SH-SY5Y (cell line): ENCODE results near the gene ZBTB33.

Experiments used
- GATA2 ChIP-seq: IDR thresholded peaks from 2 replicates; pipeline ENCODE4 v1.6.1; 2011; ENCODE audit warnings: mild to moderate bottlenecking, low read depth, low read length
- GATA3 ChIP-seq: IDR thresholded peaks from 2 replicates; pipeline ENCODE4 v1.6.1; 2011; ENCODE audit warnings: low read depth, mild to moderate bottlenecking, low read length, moderate library complexity

The ZBTB33 gene

DNA sequence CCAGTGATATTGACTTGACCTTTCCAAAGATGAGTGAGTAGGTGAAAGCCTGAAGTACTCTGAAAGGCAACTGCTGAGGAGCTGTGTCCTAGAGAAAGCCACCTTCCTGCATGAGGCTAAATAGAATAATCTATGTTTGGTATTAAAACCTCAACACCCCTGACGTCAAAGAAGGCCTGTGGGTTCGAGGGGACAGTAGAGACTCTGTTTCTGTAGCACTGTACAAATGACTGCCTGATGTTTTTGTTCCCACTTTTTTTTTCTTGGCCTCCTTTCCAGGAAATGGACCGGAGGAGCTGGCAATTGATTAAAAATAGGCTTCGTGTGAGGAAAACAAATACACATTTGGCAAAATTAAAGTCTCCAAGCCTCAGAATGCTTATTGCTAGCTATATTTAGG is 31.1 kb downstream of the ZBTB33 start:
- no peak for TF ChIP-seq GATA2
- TF ChIP-seq GATA3 = no peak

GRCh38 chrX:120282697-120283096 is 32.1 kb downstream of the ZBTB33 start:
- TF ChIP-seq GATA3 = no peak
- no peak for TF ChIP-seq GATA2

- no peak for TF ChIP-seq GATA2
- TF ChIP-seq GATA3 = no peak
Measured at GRCh38 chrX:120286733-120287512, 36.3 kb downstream of the ZBTB33 start.

DNA sequence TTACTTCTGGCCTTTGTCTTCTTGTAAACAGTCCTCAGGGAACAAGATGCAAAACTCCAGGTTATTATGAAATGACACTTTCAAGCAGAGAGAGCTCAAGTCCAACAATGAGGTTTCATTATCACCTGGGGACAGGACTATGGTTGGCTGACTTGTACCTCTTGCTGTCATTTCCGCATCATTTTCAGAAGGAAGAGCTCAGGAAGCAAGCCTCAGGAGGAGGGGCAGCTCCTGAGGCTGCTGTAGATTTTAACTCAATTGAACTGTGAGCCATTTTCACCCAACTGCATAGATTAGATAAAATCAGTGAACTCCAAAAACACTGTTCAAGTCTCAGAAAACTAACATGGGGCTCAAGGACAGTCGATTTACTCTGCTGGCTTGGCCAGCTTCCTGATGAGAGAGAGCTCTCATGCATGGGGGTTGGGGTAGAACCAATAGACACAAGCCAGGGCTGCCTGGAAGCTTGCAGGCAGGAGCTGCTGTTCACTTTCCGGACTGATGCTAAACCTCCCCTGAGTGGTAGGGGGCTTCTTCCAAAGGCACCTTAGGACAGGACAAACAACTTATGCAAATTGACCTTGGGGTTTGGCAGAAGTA is 37.0 kb downstream of the ZBTB33 start:
- TF ChIP-seq GATA3 = no peak
- TF ChIP-seq GATA2 = no peak

DNA sequence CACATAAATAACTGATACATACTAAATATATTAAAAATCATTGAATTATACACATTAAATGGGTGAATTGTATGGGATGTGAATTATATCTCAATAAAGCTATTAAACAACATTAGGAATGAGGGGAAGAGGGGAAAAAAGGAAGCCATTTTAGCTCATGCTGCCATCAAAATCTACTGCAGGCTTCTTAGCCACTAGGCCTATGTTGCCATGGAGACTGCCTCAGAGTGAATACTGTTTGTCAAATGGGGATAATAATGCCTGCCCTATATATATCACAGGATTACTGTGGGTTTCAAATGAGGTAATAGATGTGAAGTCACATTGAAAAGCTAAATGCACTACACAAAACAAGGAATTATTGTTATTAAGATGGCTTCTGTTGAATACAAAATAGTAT is 39.5 kb downstream of the ZBTB33 start:
- no peak for TF ChIP-seq GATA3
- TF ChIP-seq GATA2 = no peak

- TF ChIP-seq GATA3 (no peak), GATA2 (no peak)
Measured at GRCh38 chrX:120291211-120291610, 40.6 kb downstream of the ZBTB33 start.

DNA sequence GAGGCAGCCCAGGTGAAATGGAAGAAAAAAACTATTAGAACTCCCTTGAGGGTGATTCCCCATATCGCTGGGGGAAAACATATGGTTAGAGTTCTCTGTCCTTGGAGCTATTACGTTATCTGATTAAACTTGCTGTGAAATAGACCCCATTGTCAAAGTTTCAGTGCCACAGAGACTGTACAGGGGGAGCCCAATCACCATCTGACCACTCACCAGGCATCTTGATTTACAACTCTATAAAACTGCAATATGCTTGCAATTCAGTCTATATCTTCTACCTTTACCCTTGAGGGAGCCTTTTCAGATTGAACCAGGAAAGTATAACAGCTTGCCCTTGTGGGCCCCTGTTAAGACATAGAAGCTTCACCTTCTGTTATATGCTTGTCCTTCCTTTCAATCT is 42.4 kb downstream of the ZBTB33 start:
- no peak for TF ChIP-seq GATA2
- no peak for TF ChIP-seq GATA3

GRCh38 chrX:120294651-120295050 is 44.0 kb downstream of the ZBTB33 start:
- no peak for TF ChIP-seq GATA2
- TF ChIP-seq GATA3 = no peak

- no peak for TF ChIP-seq GATA3
- no peak for TF ChIP-seq GATA2
Measured at GRCh38 chrX:120297923-120298322, 47.3 kb downstream of the ZBTB33 start.

GRCh38 chrX:120299928-120300327 is 49.3 kb downstream of the ZBTB33 start:
- TF ChIP-seq GATA3 = no peak

DNA sequence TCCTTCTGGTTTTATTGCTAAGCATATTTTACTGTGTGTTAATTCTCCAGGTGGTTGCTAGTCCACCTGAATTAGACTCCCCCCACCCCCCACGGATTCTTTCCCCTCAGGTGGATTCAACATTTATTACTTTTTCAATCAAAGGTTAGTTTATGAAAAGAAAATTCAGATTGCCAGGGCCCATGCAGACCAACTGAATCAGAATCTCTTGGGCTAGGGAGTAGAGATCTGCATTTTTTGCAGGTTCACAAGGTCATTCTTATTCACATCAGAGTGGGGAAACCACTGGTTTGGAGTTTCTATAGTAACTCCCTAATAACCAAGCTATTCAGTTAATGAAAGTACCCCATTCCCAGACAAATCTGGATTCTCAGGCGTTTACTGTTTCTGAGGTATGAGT is 50.9 kb downstream of the ZBTB33 start:
- no peak for TF ChIP-seq GATA2
- TF ChIP-seq GATA3 = no peak

- TF ChIP-seq GATA2 = no peak
- TF ChIP-seq GATA3 = no peak
Measured at GRCh38 chrX:120301960-120302359, 51.3 kb downstream of the ZBTB33 start.

- no peak for TF ChIP-seq GATA2
- TF ChIP-seq GATA3 = no peak
Measured at GRCh38 chrX:120302434-120302833, 51.8 kb downstream of the ZBTB33 start.

- TF ChIP-seq GATA2 = no peak
- no peak for TF ChIP-seq GATA3
Measured at GRCh38 chrX:120304256-120304655, 53.6 kb downstream of the ZBTB33 start.

DNA sequence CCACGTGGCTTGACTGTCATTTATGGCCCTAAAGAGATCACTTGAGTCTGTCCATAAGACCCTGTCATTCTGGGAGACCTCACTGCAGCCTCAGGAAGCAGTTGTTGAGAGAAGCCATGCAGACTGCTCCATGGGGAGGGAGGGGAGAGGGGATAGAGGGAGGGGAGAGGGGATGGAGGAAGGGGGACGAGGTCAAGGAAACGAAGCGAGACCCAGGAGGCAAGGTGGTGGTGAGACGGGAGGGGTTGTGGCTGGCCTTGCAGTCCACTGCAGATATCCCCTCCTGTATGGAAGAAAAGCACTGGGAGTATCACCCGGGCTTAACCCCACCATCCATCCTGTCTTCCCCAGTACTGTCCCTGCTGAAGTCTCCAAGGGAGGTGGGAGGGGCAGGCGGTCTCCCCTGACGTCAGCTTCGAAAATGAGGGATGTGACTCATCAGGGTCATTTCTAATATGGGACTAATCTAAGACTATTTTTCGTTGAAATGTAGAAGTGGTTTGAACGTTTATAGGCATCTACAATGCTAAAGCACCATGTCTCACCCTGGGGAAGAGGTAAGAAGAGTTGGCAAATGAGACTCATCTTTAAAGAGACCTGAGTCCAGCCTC is 55.0 kb downstream of the ZBTB33 start:
- no peak for TF ChIP-seq GATA2
- TF ChIP-seq GATA3 = no peak
